H9 (cell line): Measurements from ENCODE around the gene TTLL9. TPM values are rescaled to one million over a fixed set of nuclear protein-coding genes. Genes with fewer than 3 reads are reported as not detected.
A peak's percentile ranks its signal among the peaks of the same experiment; 100 is the strongest.

ENCODE experiments used
- DNase-seq: peaks from one replicate; pipeline ENCODE4 v3.0.0-alpha.2; 2017
- H2AFZ ChIP-seq: one replicate; pipeline ENCODE4 v1.6.1; 2013; ENCODE audit warnings: mild to moderate bottlenecking, low read length, control low read depth, moderate library complexity
- H2AK5ac ChIP-seq: 2 replicates; pipeline ENCODE4 v1.6.1; 2013; ENCODE audit warnings: low read length, control low read depth, mixed read lengths; ENCODE audit not compliant: insufficient read length
- H2BK120ac ChIP-seq: one replicate; pipeline ENCODE4 v1.6.1; 2013; ENCODE audit warnings: low read depth, mild to moderate bottlenecking, low read length, control low read depth, inconsistent platforms; ENCODE audit not compliant: poor library complexity, severe bottlenecking
- H2BK12ac ChIP-seq: 2 replicates; pipeline ENCODE4 v1.6.1; 2013; ENCODE audit warnings: low read length, control low read depth, mixed read lengths, low read depth; ENCODE audit not compliant: insufficient read length
- H2BK15ac ChIP-seq: 2 replicates; pipeline ENCODE4 v1.6.1; 2013; ENCODE audit warnings: low read depth, low read length, control low read depth
- H2BK20ac ChIP-seq: one replicate; pipeline ENCODE4 v1.6.1; 2013; ENCODE audit warnings: low read depth, mild to moderate bottlenecking, low read length, control low read depth, inconsistent platforms; ENCODE audit not compliant: poor library complexity, severe bottlenecking
- H2BK5ac ChIP-seq: 2 replicates; pipeline ENCODE4 v1.6.1; 2013; ENCODE audit warnings: low read length, control low read depth, mixed read lengths; ENCODE audit not compliant: insufficient read length
- H3K14ac ChIP-seq: 2 replicates; pipeline ENCODE4 v1.6.1; 2013; ENCODE audit warnings: low read length, control low read depth; ENCODE audit not compliant: insufficient read depth
- H3K18ac ChIP-seq: 2 replicates; pipeline ENCODE4 v1.6.1; 2013; ENCODE audit warnings: low read depth, mild to moderate bottlenecking, mixed read lengths, low read length, control low read depth; ENCODE audit not compliant: insufficient read length
- H3K23ac ChIP-seq: 2 replicates; pipeline ENCODE4 v1.6.1; 2013; ENCODE audit warnings: low read length, control low read depth, mixed read lengths, low read depth; ENCODE audit not compliant: insufficient read length
- H3K23me2 ChIP-seq: 2 replicates; pipeline ENCODE4 v1.6.1; 2013; ENCODE audit warnings: low read depth, mild to moderate bottlenecking, mixed read lengths, low read length, control low read depth; ENCODE audit not compliant: insufficient read length, poor library complexity, severe bottlenecking
- H3K27ac ChIP-seq: 2 replicates; pipeline ENCODE4 v1.5.1; 2013; ENCODE audit warnings: low read length, control low read depth, mixed read lengths, low read depth; ENCODE audit not compliant: insufficient read length
- H3K27me3 ChIP-seq: 2 replicates; pipeline ENCODE4 v1.6.1; 2013; ENCODE audit warnings: low read length, control low read depth, inconsistent platforms; ENCODE audit not compliant: insufficient read depth
- H3K4ac ChIP-seq: 2 replicates; pipeline ENCODE4 v1.6.1; 2013; ENCODE audit warnings: low read depth, mild to moderate bottlenecking, control low read depth, inconsistent platforms, low read length, moderate library complexity
- H3K4me1 ChIP-seq: 2 replicates; pipeline ENCODE4 v1.6.1; 2013; ENCODE audit warnings: low read length, control low read depth, inconsistent platforms; ENCODE audit not compliant: insufficient read depth
- H3K4me2 ChIP-seq: 2 replicates; pipeline ENCODE4 v1.6.1; 2013; ENCODE audit warnings: low read length, control low read depth, mixed read lengths; ENCODE audit not compliant: insufficient read length, insufficient read depth
- H3K56ac ChIP-seq: 2 replicates; pipeline ENCODE4 v1.6.1; 2013; ENCODE audit warnings: low read depth, mild to moderate bottlenecking, mixed read lengths, low read length, control low read depth; ENCODE audit not compliant: insufficient read length
- H3K79me1 ChIP-seq: 2 replicates; pipeline ENCODE4 v1.6.1; 2013; ENCODE audit warnings: low read depth, mild to moderate bottlenecking, moderate library complexity, low read length, control low read depth, inconsistent platforms; ENCODE audit not compliant: insufficient read depth, poor library complexity, severe bottlenecking
- H3K79me2 ChIP-seq: 2 replicates; pipeline ENCODE4 v1.6.1; 2013; ENCODE audit warnings: low read length, control low read depth, inconsistent platforms; ENCODE audit not compliant: insufficient read depth
- H3K9ac ChIP-seq: 2 replicates; pipeline ENCODE4 v1.6.1; 2013; ENCODE audit warnings: low read length, control low read depth, mixed read lengths; ENCODE audit not compliant: insufficient read length; ENCODE audit errors: extremely low read depth
- H3K9me3 ChIP-seq: one replicate; pipeline ENCODE4 v1.6.1; 2013; ENCODE audit warnings: low read depth, low read length, inconsistent platforms; ENCODE audit not compliant: control insufficient read depth
- H3T11ph ChIP-seq: one replicate; pipeline ENCODE4 v1.6.1; 2013; ENCODE audit warnings: mild to moderate bottlenecking, low read length, control low read depth, inconsistent platforms
- H4K20me1 ChIP-seq: one replicate; pipeline ENCODE4 v1.6.1; 2013; ENCODE audit not compliant: control insufficient read depth, insufficient read length, insufficient read depth
- H4K5ac ChIP-seq: 2 replicates; pipeline ENCODE4 v1.6.1; 2013; ENCODE audit warnings: low read depth, mild to moderate bottlenecking, mixed read lengths, low read length, control low read depth; ENCODE audit not compliant: insufficient read length
- H4K8ac ChIP-seq: replicated peaks from 2 replicates; pipeline ENCODE4 v1.6.1; 2013; ENCODE audit warnings: low read length, control low read depth, mixed read lengths, low read depth; ENCODE audit not compliant: insufficient read length
- H4K91ac ChIP-seq: 2 replicates; pipeline ENCODE4 v1.6.1; 2013; ENCODE audit warnings: low read depth, mild to moderate bottlenecking, moderate library complexity, mixed read lengths, low read length, control low read depth; ENCODE audit not compliant: insufficient read length
- H3K27ac Mint-ChIP-seq, 3 experiments: 2 replicates in 2 of 3; 3 replicates in 1 of 3; pipeline ENCODE4 v1.8.0; 2020 to 2021; ENCODE audit warnings: mixed read lengths in 3 of 3, mild to moderate bottlenecking in 1 of 3, moderate library complexity in 1 of 3
- H3K27me3 Mint-ChIP-seq: 2 replicates; pipeline ENCODE4 v1.8.0; 2021; ENCODE audit warnings: low read depth, mild to moderate bottlenecking, moderate library complexity, mixed read lengths
- H3K36me3 Mint-ChIP-seq, 3 experiments: 2 replicates in 2 of 3; 3 replicates in 1 of 3; pipeline ENCODE4 v1.8.0; 2020 to 2021; ENCODE audit warnings: low read depth in 3 of 3, mixed read lengths in 3 of 3; ENCODE audit not compliant: insufficient read depth in 1 of 3
- H3K4me1 Mint-ChIP-seq, 2 experiments: 2 replicates each; pipeline ENCODE4 v1.8.0; 2020; ENCODE audit warnings: mixed read lengths in 2 of 2
- H3K4me3 Mint-ChIP-seq, 2 experiments: 2 replicates in 1 of 2; 3 replicates in 1 of 2; pipeline ENCODE4 v1.8.0; 2020 to 2021; ENCODE audit warnings: mild to moderate bottlenecking in 2 of 2, mixed read lengths in 2 of 2, moderate library complexity in 1 of 2
- H3K9me3 Mint-ChIP-seq, 2 experiments: 2 replicates in 1 of 2; 3 replicates in 1 of 2; pipeline ENCODE4 v1.8.0; 2020; ENCODE audit warnings: mild to moderate bottlenecking in 2 of 2, mixed read lengths in 2 of 2, moderate library complexity in 1 of 2
- CTCF ChIP-seq: fragments of 200-600 bp; sonication (generic); conservative IDR thresholded peaks from 3 replicates; pipeline ENCODE4 v1.8.0; 2021; ENCODE audit warnings: antibody characterized with exemption, mild to moderate bottlenecking
- WGBS: extraction: QIAGEN DNeasy Blood & Tissue Kit; methylation state at CpG from one replicate; pipeline ENCODE4 v1.1.7; 2013; ENCODE audit warnings: missing lambda C conversion rate, low lambda C conversion rate, mixed read lengths; ENCODE audit not compliant: insufficient read length; ENCODE audit errors: extremely low coverage; 5-methylcytosine and 5-hydroxymethylcytosine counted together
- total RNA-seq: library from RNA; stranded (reverse); gene quantifications from 2 replicates; pipeline ENCODE4 v1.2.1, GENCODE V29; 2021

TTLL9 gene
- total RNA-seq, 1 experiment from 2014 or later, result 0.20 TPM

GRCh38 chr20:31842471-31843157 is 27.8 kb upstream of the TTLL9 start:
- Histone ChIP-seq H3K79me1 (no peaks in the 10 kb centered on the region), H2AFZ (no peak overlapping the region), H2BK12ac (no peak overlapping the region), H3T11ph (no peak overlapping the region), H4K91ac (no peak overlapping the region), H4K5ac (no peak overlapping the region), H3K23me2 (no peaks in the 10 kb centered on the region), H4K8ac (no peak overlapping the region), H3K4me1 (no peaks in the 10 kb centered on the region; the same call in 1 of the 2 replicates), H3K4ac (no peak overlapping the region), H4K20me1 (no peaks in the 10 kb centered on the region), H3K79me2 (no peaks in the 10 kb centered on the region), H2BK20ac (no peak overlapping the region), H3K9me3 (no peaks in the 10 kb centered on the region), H2BK15ac (no peak overlapping the region), H2AK5ac (no peak overlapping the region), H3K27ac (no peak overlapping the region), H2BK120ac (no peak overlapping the region), H3K18ac (no peak overlapping the region), H3K56ac (no peak overlapping the region), H3K4me2 (no peak overlapping the region), H3K23ac (no peak overlapping the region), H3K14ac (0 out of 2 replicates have a peak overlapping the region, but pooled peaks have one; percentile 7), H2BK5ac (no peak overlapping the region), H3K9ac (no peak overlapping the region), H3K27me3 (no peaks in the 10 kb centered on the region)
- no peak for DNase-seq
- Mint-ChIP-seq H3K27ac (peak overlapping the region in 1 of 3 experiments; percentile 87; a peak in 3 of 7 replicates), H3K4me3 (peak overlapping the region in 1 of 2 experiments; percentile 57; a peak in 2 of 5 replicates), H3K4me1 (peaks cover 28 to 29% of the 10 kb centered on the region in 2 experiments), H3K27me3 (peaks cover 3% of the 10 kb centered on the region), H3K9me3 (no peaks in the 10 kb centered on the region), H3K36me3 (no peaks in the 10 kb centered on the region)
- no CpG with 5 or more reads among the region's 12 CpGs for WGBS
- no peak for TF ChIP-seq CTCF
